GM19463 (cell line): ENCODE data around the gene NEURL4.
"Not testable (repeated sequence)": the region's sequence is repeated elsewhere in the genome, so short reads cannot be mapped to it uniquely, and the experiment has no call there.

Experiments
- ATAC-seq: cut with Tn5 transposase; IDR thresholded peaks from one replicate; pipeline ENCODE4 v1.9.1; 2021; ENCODE audit warnings: mild to moderate bottlenecking, moderate library complexity; ENCODE audit not compliant: unreplicated experiment

NEURL4 gene

DNA sequence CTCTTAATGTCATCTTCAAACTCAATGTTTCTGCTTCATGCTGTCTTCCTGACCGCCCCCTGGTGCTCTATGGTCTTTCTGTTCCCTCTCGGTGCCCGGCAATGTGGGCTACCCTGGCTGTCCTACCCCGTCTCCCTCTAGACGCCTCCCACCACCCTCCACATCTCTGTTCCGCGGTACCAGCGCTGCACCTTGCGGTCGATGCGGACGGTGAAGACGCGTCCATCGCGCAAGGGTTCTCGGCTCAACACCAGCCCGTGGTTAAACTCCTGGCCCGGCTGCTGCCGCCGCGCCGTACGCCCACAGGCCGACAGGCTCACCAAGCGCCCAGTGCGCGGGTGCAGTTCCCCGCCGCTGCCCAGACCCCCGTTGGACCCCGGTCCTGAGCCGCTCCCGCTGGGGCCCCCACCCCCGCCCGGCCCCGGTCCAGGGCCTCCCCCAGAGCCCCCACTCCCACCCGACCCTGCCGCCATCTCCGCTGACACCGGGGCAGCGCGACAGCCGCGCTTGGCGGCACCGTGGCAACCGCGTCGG lies at the start of gene NEURL4:
Gene NEURL4 (minus strand): TSS at position 496 of the 534 bp plus-strand sequence. CDS start 23 bp downstream, at position 473.
- peak; percentile 8 for ATAC-seq

- ATAC-seq, result no peak
Observed at GRCh38 chr17:7374353-7374752, 45.2 kb upstream of the NEURL4 start.

GRCh38 chr17:7370853-7371252 lies 41.7 kb upstream of the NEURL4 start:
- ATAC-seq, result no peak

GRCh38 chr17:7369825-7370224 lies 40.7 kb upstream of the NEURL4 start:
- no peak for ATAC-seq

DNA sequence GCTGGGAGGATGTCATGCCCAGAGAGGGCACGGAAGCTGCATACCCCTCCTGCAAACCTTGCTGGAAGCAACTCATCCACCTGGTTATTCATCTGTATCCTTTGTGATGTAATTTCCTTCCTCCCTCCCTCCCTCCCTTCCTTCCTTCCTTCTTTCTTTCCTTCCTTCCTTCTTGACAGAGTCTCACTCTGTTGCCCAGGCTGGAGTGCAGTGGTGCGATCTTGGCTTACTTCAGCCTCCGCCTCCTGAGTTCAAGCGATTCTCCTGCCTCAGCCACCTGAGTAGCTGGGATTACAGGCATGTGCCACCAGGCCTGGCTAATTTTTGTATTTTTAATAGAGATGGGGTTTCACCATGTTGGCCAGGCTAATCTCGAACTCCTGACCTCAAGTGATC lies 39.5 kb upstream of the NEURL4 start:
- not testable (repeated sequence) for ATAC-seq

GRCh38 chr17:7367918-7368598 lies 38.9 kb upstream of the NEURL4 start:
- ATAC-seq, result no peak

GRCh38 chr17:7367083-7367482 lies 37.9 kb upstream of the NEURL4 start:
- no peak for ATAC-seq

DNA sequence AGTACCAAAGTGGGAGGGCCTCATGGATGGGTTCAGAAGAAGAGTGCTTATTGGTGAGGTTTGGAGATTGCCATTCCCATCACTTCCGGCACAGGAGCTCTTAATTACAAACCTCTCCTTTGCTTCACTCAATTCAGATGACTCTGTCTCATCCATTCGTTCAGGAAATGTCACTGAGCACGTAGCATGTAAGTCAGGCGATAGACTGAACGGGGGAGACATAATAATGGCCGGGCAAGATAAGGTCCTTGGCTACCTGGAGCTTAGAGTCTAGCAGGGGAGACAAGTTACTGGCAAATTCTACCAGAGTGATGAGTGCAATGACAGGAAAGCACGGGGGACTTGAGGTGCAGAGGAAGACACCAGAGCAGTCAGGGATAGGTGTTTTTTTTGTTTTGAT lies 36.8 kb upstream of the NEURL4 start:
- not testable (repeated sequence) for ATAC-seq

DNA sequence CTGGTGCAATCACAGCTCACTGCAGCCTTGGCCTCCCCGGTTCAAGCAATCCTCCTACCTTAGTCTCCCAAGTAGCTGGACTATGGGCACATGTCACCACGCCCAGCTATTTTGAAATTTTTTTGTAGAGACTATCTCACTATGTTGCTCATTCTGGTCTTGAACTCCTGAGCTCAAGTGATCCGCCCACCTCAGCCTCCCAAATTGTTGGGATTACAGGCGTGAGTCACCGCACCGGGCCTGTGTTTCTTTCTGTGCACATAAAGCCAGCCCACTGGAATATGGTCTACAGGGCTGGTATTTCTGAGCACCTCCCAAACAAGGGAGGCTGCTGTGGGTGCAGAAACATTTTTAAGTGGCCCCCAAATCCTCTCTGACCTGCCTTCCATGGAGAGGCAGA lies 34.2 kb upstream of the NEURL4 start:
- ATAC-seq, result no peak

DNA sequence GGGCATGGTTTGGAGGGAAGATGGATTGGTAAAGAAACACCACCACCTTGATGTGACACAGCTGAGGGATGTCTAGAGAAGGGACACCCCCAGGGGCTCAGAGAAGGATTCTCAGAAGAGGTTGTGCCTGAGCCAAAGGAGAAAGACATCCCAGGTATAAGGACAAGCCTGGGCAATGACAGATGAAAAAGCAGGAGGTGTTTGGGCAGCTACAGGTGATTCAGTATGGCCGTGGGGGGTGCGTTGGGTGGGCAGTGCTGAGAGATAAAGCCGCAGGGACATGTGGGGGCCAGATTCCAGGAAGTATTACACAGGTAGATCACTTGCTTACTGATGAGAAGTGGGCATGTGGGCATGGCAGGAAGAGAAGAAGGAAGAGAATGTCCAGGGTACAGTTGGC lies 32.8 kb upstream of the NEURL4 start:
- ATAC-seq, result no peak

DNA sequence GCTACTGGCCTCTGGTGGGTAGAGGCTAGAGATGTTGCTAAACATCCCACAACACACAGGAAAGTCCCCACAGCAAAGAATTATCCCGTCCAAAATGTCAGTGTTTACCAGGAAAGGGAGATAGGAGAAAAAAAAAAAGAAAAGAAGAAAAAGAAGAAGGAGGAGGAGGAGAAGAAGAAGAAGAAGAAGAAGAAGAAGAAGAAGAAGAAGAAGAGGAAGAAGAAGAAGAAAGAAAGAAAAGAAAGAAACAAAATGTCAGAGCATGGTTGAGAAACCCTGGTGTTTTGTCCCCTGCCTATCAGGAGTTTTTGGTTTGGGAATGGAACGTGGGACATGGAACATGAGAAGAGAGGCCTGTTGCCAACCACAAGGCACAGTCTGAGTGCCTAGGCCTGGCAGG lies 28.2 kb upstream of the NEURL4 start:
- ATAC-seq, result no peak

GRCh38 chr17:7356756-7357155 lies 27.6 kb upstream of the NEURL4 start:
- ATAC-seq, result no peak

DNA sequence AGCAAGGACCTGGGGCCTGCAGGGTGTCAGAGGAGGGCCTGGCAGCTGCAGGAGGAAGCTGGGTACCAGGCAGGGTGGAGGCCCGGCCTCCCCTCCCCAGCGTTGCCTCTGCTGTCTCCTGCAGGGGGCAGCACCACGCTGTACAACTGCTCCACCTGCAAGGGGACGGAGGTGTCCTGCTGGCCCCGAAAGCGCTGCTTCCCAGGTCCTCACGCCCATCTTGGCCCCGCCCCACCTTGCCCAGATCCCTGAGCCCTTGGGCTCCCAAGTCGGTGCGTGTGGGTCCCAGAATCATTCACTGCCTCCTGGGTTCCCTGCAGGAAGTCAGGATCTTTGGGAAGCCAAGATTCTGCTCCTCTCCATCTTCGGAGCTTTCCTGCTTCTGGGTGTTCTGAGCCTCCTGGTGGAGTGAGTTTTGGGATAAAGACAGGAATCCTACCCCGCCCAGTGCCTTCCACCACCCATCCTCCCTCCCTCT lies 27.0 kb upstream of the NEURL4 start:
- no peak for ATAC-seq

DNA sequence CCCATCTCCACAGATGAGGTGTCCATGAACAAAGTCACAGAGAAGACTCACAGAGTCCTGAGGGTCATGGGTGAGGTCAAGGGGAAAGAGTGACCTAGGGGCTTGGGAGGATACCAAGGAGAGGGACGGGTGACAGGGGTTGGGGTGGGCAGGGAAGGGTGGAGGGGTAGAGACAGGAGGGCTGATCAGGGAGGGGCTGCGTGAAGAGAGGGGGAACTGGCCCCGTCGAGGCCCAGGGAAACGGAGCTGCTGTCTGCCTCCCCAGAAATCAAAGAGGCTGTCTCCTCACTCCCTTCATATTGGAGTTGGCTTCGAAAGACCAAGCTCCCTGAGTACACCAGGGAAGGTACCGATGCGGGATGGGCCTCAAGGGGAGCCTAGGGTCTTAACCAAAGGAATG lies 26.4 kb upstream of the NEURL4 start:
- no peak for ATAC-seq

DNA sequence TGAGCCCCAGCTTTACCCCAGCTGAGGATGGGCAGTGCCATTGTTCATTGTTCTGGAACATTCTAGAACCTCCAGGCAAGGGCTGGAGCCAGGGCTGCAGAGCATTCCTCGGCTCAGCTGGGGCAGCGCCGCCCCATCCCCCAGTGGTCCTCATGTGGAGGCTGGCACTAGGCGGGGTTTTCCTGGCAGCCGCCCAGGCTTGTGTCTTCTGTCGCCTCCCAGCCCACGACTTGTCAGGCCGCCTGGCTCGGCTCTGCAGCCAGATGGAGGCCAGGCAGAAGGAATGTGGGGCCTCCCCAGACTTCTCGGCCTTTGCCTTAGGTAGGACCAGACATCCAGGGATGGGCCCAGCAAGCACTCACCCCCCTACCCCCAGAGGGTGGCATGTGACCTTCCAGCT lies 25.9 kb upstream of the NEURL4 start, which contains the start of gene TMEM95:
Gene TMEM95 (plus strand): TSS at position 104 of the 400 bp plus-strand sequence. CDS start 49 bp downstream, at position 153.
- no peak for ATAC-seq

DNA sequence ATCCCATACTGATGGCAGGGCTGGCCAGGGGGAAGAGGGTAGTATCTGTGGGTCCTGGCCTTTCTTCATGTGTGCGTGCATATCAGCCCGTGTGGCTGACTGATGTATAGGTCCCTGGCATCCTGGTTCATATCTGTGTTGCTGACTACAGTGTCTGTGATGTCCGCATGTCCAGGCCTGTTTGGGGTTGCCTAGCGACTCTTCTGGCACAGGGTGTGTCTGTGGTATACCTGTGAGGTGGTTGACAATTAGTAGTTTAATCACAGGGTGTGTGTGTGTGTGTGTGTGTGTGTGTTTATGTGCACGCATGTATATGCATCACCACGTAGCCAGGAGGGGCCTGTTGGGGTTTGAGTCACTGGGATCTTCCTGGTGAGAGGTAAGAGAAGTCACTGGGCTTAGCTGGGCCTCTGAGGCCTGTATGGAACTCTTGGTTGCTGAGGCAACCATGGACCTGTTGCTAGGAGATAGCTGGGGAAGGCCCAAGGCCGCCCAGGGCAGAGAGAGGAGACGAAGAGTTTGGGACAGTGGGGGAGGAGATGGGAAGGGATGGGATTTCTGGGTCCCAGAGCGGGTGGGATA lies 25.2 kb upstream of the NEURL4 start:
- no peak for ATAC-seq

DNA sequence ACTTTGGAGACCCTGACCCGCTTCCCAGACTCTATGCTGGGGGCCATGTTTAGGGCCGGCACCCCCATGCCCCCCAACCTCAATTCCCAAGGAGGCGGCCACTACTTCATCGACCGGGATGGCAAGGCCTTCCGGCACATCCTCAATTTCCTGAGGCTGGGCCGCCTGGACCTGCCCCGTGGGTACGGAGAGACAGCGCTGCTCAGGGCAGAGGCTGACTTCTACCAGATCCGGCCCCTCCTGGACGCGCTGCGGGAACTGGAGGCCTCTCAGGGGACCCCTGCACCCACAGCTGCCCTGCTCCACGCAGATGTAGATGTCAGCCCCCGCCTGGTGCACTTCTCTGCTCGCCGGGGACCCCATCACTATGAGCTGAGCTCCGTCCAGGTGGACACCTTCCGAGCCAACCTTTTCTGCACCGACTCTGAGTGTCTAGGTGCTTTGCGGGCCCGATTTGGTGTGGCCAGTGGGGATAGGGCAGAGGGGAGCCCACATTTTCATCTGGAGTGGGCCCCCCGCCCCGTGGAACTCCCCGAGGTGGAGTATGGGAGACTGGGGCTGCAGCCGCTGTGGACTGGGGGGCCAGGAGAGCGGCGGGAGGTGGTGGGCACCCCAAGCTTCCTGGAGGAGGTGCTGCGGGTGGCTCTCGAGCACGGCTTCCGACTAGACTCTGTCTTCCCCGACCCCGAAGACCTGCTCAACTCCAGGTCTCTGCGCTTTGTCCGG lies 23.9 kb upstream of the NEURL4 start:
- no peak for ATAC-seq

- ATAC-seq, result no peak
Observed at GRCh38 chr17:7352503-7352889, 23.4 kb upstream of the NEURL4 start.

- peak; percentile 68 for ATAC-seq
Observed at GRCh38 chr17:7351665-7352502, 22.7 kb upstream of the NEURL4 start, which contains the start of gene KCTD11. Gene KCTD11, plus strand, starts transcription at chr17:7352162.

DNA sequence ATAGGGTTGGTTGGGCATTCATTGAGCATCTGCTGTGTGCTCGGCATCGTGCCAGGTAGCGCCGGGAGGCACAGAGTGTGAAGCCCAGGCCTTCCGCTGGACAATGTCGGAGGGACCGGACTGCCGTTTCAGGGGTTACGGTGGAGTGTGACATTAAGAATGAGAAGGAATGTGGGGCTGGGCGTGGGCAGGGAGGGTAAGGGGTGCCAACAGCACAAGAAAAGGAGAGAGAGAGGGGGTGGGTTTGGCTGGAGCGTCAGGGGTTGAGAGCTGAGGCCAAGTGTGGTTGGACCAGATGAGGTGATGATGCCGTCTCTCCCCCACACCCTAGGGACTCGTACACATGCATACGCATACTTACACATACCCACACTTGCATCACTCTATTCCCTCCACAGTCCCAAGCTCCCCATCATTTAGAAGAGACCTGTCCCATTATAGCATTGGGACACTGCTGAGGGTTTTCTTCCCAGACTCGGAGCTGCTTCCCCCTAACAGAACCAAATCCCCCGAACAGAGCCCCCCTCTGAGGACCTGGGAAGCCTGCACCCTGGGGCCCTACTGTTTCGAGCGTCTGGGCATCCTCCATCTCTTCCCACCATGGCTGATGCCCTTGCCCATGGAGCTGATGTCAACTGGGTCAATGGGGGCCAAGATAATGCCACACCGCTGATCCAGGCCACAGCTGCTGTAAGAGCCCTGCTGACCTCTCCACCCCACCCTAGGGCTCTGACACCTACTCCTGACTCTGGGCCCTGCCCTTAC lies 19.5 kb upstream of the NEURL4 start:
- no peak for ATAC-seq
